Measurements from ENCODE around the gene SPATA6. TPM values are rescaled to one million over a fixed set of nuclear protein-coding genes. Genes with fewer than 3 reads are reported as not detected.

The SPATA6 gene
- total and polyA plus RNA-seq, 2 of the 4 experiments (the other 2 are of a cell fraction), result 1.1 to 2.0 TPM

- TF ChIP-seq FOS (IDR thresholded peaks at IDR 0.05; ENCODE audit: low read depth, low read length), result no peak
Measured at GRCh38 chr1:48500541-48501450, 28.8 kb upstream of the SPATA6 start (continued).

- Histone ChIP-seq H3K36me3 (ENCODE audit: control insufficient read depth, insufficient read depth, low read length) (no peaks in the 10 kb centered on the region), H3K27me3 (ENCODE audit: control insufficient read depth, insufficient read depth, low read length) (no peaks in the 10 kb centered on the region), H2AFZ (replicated peaks; ENCODE audit: low read length, poor library complexity) (no peak overlapping the region), H4K8ac (ENCODE audit: low read depth in 2 of 2, low read length in 2 of 2) (no peak overlapping the region), H4K20me1 (ENCODE audit: insufficient read depth, low read length) (no peaks in the 10 kb centered on the region), H2BK5ac (ENCODE audit: low read depth, low read length, poor library complexity, severe bottlenecking) (no peak overlapping the region), H4K5ac (ENCODE audit: low read depth, low read length) (no peak overlapping the region), H3K9ac (ENCODE audit: low read depth, low read length) (no peak overlapping the region), H2BK120ac (ENCODE audit: low read depth, low read length) (no peak overlapping the region), H4K91ac (ENCODE audit: insufficient read depth, low read depth, low read length) (no peak overlapping the region), H3K18ac (ENCODE audit: low read depth, low read length) (no peak overlapping the region), H3K4me1 (ENCODE audit: control insufficient read depth, insufficient read depth, low read length) (peaks cover 6% of the 10 kb centered on the region), H2AK9ac (replicated peaks; ENCODE audit: low read depth, low read length, poor library complexity) (no peak overlapping the region), H2BK15ac (ENCODE audit: low read depth, low read length) (no peak overlapping the region), H3K14ac (replicated peaks; ENCODE audit: low read depth, low read length) (no peak overlapping the region), H3K23ac (ENCODE audit: low read depth, low read length) (no peak overlapping the region), H3K4me2 (ENCODE audit: low read depth, low read length) (no peak overlapping the region), H3K27ac (ENCODE audit: insufficient read depth, low read length) (no peak overlapping the region), H2BK20ac (ENCODE audit: low read depth, low read length) (no peak overlapping the region), H3K9me1 (ENCODE audit: insufficient read depth, low read length) (peaks cover 3% of the 10 kb centered on the region; the same call in 1 of the 2 replicates), H3K56ac (ENCODE audit: extremely low read depth, insufficient read depth, low read length) (no peak overlapping the region), H2AK5ac (ENCODE audit: low read depth, low read length) (no peak overlapping the region), H3K4me3 (ENCODE audit: insufficient read depth, low read depth, low read length) (no peak overlapping the region), H3K4ac (ENCODE audit: low read depth, low read length) (no peak overlapping the region), H3K9me3 (ENCODE audit: control insufficient read depth, insufficient read depth, low read length) (no peaks in the 10 kb centered on the region), H3K79me1 (ENCODE audit: low read depth in 1 of 2, low read length in 2 of 2) (no peaks in the 10 kb centered on the region)
- DNase-seq, result no peak
- in situ Hi-C loops (cut with MboI; ENCODE audit: low sequenced_read_pairs), result no loop called here
- no peak for TF ChIP-seq MAFK (IDR thresholded peaks at IDR 0.05; ENCODE audit: low read depth, low read length)
- TF ChIP-seq CTCF (conservative IDR thresholded peaks at IDR 0.05; ENCODE audit: low read depth, low read length), result no peak
- TF ChIP-seq ELK1 (IDR thresholded peaks at IDR 0.05; ENCODE audit: borderline replicate concordance, low read depth, low read length), result no peak
- no CpG with 5 or more reads among the region's 8 CpGs for WGBS, 2 experiments (ENCODE audit: extremely low coverage in 2 of 2, insufficient read length in 1 of 2)
- dilution Hi-C loops (cut with HindIII; ENCODE audit: low sequenced_read_pairs, unreplicated experiment), result no loop called here
- no peak for ATAC-seq (ENCODE audit: low read depth)
- CTCF ChIA-PET, result interaction anchor here (2.2 kb wide), 1 partner anchor 11 kb away, joined by 17 read pairs; no protein-coding TSS in a partner anchor
- no TSS peak for BruUV-seq (replicated peaks)
- POLR2A ChIA-PET (ENCODE audit: unreplicated experiment), result no interaction called here
- intact Hi-C loops (cut with micrococcal nuclease), result loop anchor here (2.0 to 10.0 kb wide), 2 partner anchors 296 to 1324 kb away; no protein-coding TSS in a partner anchor
Measured at GRCh38 chr1:48499211-48499735, 27.3 kb upstream of the SPATA6 start.
